SW480 (cell line): ENCODE measurements around the gene HPDL.
"Not testable (repeated sequence)": the region's sequence is repeated elsewhere in the genome, so short reads cannot be mapped to it uniquely, and the experiment has no call there.

Source experiments
- DNase-seq: peaks from one replicate; pipeline ENCODE4 v3.0.0-alpha.2; 2016; ENCODE audit warnings: low spot score

Gene HPDL

DNA sequence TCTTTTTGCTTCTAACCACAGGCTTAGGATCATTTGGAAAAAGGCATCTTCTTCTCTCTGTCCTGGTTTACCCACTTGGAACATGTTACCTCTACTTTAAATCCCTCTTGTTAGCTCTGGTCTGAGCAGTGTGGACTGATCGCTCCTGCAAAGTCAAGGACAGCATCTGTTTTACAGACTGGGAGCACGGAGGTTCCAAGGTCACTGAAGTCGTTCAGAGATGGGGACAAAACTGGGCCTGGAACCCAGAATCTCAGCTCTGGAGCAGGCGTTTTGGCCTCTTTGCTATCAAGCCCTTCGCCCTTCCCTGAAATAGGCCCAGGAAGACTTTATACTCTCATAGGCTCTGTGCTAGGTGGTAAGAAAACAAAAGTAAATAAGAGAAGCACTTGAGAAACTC is 24.8 kb downstream of the HPDL start:
- no peak for DNase-seq

GRCh38 chr1:45353685-45354084 is 27.0 kb downstream of the HPDL start:
- DNase-seq: no peak

- DNase-seq: no peak
Measured at GRCh38 chr1:45354838-45355237, 28.1 kb downstream of the HPDL start.

DNA sequence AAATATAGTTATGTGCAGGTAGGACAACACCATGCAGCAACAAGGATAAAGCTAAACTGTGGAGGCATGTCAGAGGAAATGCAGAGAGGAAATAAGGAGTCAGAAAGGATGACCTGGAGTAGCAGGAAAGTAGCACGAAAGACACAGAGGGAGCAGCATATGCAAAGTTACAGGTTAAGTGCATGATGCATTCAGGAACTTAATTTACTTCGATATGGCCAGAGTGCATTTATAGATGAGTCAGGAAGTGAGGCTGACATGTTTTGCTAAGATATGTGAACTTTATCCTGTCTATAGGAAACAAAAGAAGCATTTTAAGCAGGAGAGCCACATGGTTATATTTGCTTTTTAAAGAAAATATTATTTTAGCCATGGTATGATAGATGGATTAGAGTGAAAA is 29.0 kb downstream of the HPDL start:
- DNase-seq: no peak

DNA sequence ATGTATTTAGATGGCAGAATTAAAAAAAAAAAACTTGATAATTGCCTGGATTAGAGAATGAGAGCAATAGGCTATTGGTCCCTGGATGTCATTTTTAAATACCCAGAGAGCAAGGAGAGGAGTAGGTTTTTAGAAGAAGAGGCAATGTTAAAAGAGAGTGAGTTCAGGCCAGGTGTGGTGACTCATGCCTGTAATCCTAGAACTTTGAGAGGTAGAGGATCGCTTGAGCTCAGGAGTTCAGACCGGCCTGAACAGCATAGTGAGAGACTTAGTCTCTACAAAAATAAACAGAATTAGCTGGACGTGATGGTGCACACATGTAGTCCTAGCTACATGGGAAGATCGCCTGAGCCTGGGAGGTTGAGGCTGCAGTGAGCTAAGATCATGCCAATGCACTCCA is 29.5 kb downstream of the HPDL start:
- DNase-seq: peak; percentile 41

DNA sequence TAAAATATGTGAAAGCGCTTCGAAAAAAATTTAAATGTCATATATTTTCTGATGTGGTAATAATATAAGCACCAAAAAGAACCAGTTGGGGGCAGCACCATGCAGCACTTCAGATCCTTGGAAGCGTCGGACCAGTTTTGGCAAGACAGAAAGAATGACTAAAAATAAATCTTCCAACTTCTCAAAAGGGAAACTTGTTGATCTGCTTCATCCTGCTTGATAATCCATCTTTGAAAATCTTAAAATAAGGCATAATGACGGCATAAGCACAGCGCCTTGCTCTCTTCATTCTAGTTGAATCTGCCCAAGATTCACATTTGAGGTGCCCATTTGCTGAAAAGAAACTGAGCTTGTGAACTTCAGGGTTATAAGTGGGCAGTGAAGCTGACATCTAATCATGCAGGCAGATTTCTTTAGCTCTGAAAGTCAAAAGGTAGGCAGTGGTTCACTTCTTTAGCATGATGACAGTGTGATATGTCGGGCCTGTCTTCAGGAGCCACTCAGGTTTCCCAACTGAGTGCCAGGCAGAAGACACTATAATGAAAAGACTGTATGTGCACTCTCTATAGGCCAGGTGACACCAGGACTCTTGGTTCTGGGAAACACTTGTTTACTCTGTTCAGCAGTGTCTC is 33.3 kb downstream of the HPDL start:
- DNase-seq: peak; percentile 39

GRCh38 chr1:45360981-45361380 is 34.3 kb downstream of the HPDL start:
- DNase-seq: not testable (repeated sequence)

- no peak for DNase-seq
Measured at GRCh38 chr1:45364294-45364693, 37.6 kb downstream of the HPDL start.

- no peak for DNase-seq
Measured at GRCh38 chr1:45365051-45365450, 38.4 kb downstream of the HPDL start.

GRCh38 chr1:45370575-45370974 is 43.9 kb downstream of the HPDL start:
- no peak for DNase-seq

DNA sequence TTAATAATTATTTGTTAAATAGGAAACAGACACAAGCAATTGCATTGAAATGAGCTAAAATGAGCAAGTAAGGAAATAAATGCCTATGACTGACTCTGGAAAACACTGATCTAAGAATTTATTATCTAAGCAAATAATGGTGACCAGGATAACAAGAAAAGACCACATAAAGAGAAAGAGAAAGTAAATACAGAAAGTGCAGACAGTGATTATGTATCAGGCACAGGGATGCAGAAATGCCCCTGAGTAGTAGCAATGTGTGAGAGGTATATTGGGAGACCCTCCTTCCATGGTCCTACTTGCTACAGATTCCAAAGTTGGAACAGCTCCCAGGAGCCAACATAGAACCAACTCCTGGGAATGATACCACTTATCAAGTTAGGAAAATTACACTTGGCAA is 46.9 kb downstream of the HPDL start:
- DNase-seq: no peak

DNA sequence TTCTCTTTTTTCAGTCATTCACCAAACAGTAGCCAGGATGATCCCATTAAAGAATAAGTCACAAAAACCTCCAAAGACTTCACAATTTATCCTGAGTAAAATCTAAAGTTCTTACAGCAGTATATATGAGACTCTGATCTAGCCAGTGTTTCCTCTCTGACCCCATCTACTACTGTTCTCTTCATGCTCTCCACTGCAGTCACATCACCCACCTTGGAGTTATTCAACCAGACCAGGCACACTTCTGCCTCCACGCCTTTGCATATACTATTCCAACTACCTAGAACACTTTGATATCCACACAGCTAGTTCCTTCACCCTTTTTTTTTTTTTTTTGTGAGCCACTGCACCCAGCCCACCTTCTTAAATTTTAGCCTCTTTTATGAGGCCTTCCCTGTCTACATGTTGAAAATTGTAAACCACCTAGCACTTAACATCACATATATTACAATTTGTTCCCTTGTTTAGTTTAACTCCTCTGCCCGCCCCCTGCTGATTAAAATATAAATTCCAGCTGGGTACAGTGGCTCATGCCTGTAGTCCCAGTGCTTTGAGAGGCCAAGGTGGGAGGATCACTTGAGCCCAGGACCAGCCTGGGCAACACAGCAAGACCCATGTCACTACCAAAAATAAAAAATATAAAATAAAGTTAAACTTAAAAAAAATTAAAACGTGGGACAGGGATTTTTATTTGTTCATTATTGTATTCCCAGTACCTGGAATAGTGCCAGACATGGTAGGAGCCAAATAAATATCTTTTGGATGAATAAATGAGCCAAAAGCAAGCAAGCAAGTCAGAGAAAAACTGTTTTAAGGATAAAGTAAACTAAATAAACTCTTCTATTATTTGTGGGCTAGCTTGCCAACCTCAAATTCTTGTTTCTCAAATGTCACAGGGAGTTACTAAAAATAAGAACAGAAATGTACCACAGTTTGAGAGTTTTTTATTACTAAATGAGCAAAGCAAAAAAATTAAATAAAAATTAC is 48.7 kb downstream of the HPDL start:
- DNase-seq: no peak

DNA sequence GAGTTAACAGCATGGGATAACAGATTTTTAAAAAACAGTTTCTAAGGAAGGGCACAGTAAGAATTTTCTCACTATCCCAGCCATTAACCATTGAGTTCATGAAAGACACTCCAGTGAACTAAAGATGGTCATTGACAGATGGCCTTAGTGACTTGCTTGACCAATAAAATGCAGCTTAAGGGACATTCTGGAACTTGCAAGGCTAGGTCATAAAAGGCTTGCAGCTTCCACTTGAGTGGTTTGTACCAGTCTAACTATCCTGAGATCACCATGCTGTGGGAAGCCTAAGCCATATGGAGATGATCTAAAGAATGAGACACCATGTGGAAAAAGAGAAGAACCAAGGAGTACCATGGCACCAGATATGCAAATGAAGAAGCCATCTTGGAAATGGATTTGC is 51.5 kb downstream of the HPDL start:
- no peak for DNase-seq
